WTC11 (cell line): ENCODE measurements around the gene ZNF516. TPM values are rescaled to one million over a fixed set of nuclear protein-coding genes. Genes with fewer than 3 reads are reported as not detected.

Experiments used
- ATAC-seq: fragments of 200-7000 bp; cut with Tn5 transposase; 2 replicates; pipeline ENCODE4 v1.10.0; 2021; ENCODE audit warnings: mild to moderate bottlenecking, moderate library complexity
- CTCF ChIA-PET: fragments of 300-600 bp; sonication (Branson Sonifier 250); formaldehyde crosslinking; loops from one replicate; lab custom pipeline; 2021; ENCODE audit warnings: antibody characterized with exemption; lab: Charles Lee
- POLR2A ChIA-PET: fragments of 350-600 bp; sonication (Branson Sonifier 250); formaldehyde crosslinking; loops from one replicate; lab custom pipeline; 2021; ENCODE audit warnings: antibody characterized with exemption; lab: Charles Lee
- DNase-seq: peaks from one replicate; pipeline ENCODE4 v3.0.0; 2021; ENCODE audit warnings: low spot score
- H3K27ac Mint-ChIP-seq: 2 replicates; pipeline ENCODE4 v1.8.0; 2021; ENCODE audit warnings: mixed read lengths
- H3K27me3 Mint-ChIP-seq: 2 replicates; pipeline ENCODE4 v1.8.0; 2021; ENCODE audit warnings: low read depth, mild to moderate bottlenecking, moderate library complexity, mixed read lengths
- H3K36me3 Mint-ChIP-seq: 2 replicates; pipeline ENCODE4 v1.8.0; 2021; ENCODE audit warnings: mixed read lengths
- H3K4me1 Mint-ChIP-seq: 2 replicates; pipeline ENCODE4 v1.8.0; 2022; ENCODE audit warnings: mixed read lengths
- H3K4me3 Mint-ChIP-seq: 2 replicates; pipeline ENCODE4 v1.8.0; 2021; ENCODE audit warnings: mild to moderate bottlenecking, moderate library complexity, mixed read lengths
- H3K9me3 Mint-ChIP-seq: 2 replicates; pipeline ENCODE4 v1.8.0; 2021; ENCODE audit warnings: mixed read lengths
- ESRRA ChIP-seq: sonication (generic); formaldehyde crosslinking; IDR thresholded peaks from 2 replicates; pipeline ENCODE4 v1.8.1; 2022; ENCODE audit warnings: mild to moderate bottlenecking, missing genetic modification reagents, borderline replicate concordance
- FOXP4 ChIP-seq: sonication (generic); formaldehyde crosslinking; IDR thresholded peaks from 2 replicates; pipeline ENCODE4 v1.8.0; 2022; ENCODE audit warnings: mild to moderate bottlenecking, missing genetic modification reagents
- JUN ChIP-seq: sonication (generic); formaldehyde crosslinking; IDR thresholded peaks from 2 replicates; pipeline ENCODE4 v1.8.0; 2023; ENCODE audit warnings: mild to moderate bottlenecking, missing genetic modification reagents
- NFE2L1 ChIP-seq: sonication (generic); formaldehyde crosslinking; IDR thresholded peaks from 2 replicates; pipeline ENCODE4 v1.8.1; 2023; ENCODE audit warnings: missing genetic modification reagents
- NFYB ChIP-seq: sonication (generic); formaldehyde crosslinking; conservative IDR thresholded peaks from 2 replicates; pipeline ENCODE4 v1.8.0; 2022; ENCODE audit warnings: low read depth, missing genetic modification reagents
- SP1 ChIP-seq: sonication (generic); formaldehyde crosslinking; conservative IDR thresholded peaks from 2 replicates; pipeline ENCODE4 v1.8.1; 2022; ENCODE audit warnings: missing genetic modification reagents
- TEAD4 ChIP-seq: sonication (generic); formaldehyde crosslinking; IDR thresholded peaks from 2 replicates; pipeline ENCODE4 v1.8.0; 2022; ENCODE audit warnings: mild to moderate bottlenecking, missing genetic modification reagents
- ZNF138 ChIP-seq: sonication (generic); formaldehyde crosslinking; conservative IDR thresholded peaks from 2 replicates; pipeline ENCODE4 v1.8.1; 2022; ENCODE audit warnings: mild to moderate bottlenecking, moderate library complexity, missing genetic modification reagents
- ZNF232 ChIP-seq: sonication (generic); formaldehyde crosslinking; IDR thresholded peaks from 2 replicates; pipeline ENCODE4 v1.8.0; 2022; ENCODE audit warnings: mild to moderate bottlenecking, missing genetic modification reagents
- ZNF281 ChIP-seq: sonication (generic); formaldehyde crosslinking; IDR thresholded peaks from 2 replicates; pipeline ENCODE4 v1.8.0; 2023; ENCODE audit warnings: mild to moderate bottlenecking, missing genetic modification reagents
- ZNF532 ChIP-seq: fragments of 250-450 bp; sonication (Bioruptor Pico); IDR thresholded peaks from 2 replicates; pipeline ENCODE4 v1.9.0; 2021; ENCODE audit warnings: mild to moderate bottlenecking, borderline replicate concordance
- total RNA-seq: library from RNA; stranded (reverse); gene quantifications from 3 replicates; pipeline ENCODE4 v1.2.3, GENCODE V29; 2021

ZNF516 gene
- total RNA-seq, 1 experiment from 2014 or later, result 58.6 TPM

- ChIA-PET CTCF (interaction anchor here (1.1 kb wide), 1 partner anchor 296 kb away, joined by 3 read pairs; no protein-coding TSS in a partner anchor), POLR2A (no interaction called here)
- H3K4me1 Mint-ChIP-seq, result peaks cover 27% of the 10 kb centered on the region
Observed at GRCh38 chr18:76362676-76363075, 132.4 kb downstream of the ZNF516 start.

More at GRCh38 chr18:76362676-76363075, 132.4 kb downstream of the ZNF516 start:
- TF ChIP-seq ZNF281 (CRISPR knock-in tag) (no peak), SP1 (CRISPR knock-in tag) (no peak), TEAD4 (no peak), JUN (CRISPR knock-in tag) (no peak), NFYB (CRISPR knock-in tag) (no peak), ZNF138 (no peak), ESRRA (CRISPR knock-in tag) (no peak), FOXP4 (CRISPR knock-in tag) (no peak), ZNF532 (CRISPR knock-in tag) (no peak), NFE2L1 (no peak), ZNF232 (CRISPR knock-in tag) (no peak)
- H3K27me3 Mint-ChIP-seq, result no peaks in the 10 kb centered on the region
- H3K27ac Mint-ChIP-seq, result no peak overlapping the region
- no peak for DNase-seq
- H3K4me3 Mint-ChIP-seq, result no peak overlapping the region
- H3K9me3 Mint-ChIP-seq, result no peaks in the 10 kb centered on the region
- no peak for ATAC-seq
- peaks cover 14% of the 10 kb centered on the region; the same call in 1 of the 2 replicates for H3K36me3 Mint-ChIP-seq
